ENCODE data around the gene MEN1. TPM values are rescaled to one million over a fixed set of nuclear protein-coding genes. Genes with fewer than 3 reads are reported as not detected.

MEN1 gene
- total RNA-seq, 1 experiment from 2014 or later, result 46.1 TPM

DNA sequence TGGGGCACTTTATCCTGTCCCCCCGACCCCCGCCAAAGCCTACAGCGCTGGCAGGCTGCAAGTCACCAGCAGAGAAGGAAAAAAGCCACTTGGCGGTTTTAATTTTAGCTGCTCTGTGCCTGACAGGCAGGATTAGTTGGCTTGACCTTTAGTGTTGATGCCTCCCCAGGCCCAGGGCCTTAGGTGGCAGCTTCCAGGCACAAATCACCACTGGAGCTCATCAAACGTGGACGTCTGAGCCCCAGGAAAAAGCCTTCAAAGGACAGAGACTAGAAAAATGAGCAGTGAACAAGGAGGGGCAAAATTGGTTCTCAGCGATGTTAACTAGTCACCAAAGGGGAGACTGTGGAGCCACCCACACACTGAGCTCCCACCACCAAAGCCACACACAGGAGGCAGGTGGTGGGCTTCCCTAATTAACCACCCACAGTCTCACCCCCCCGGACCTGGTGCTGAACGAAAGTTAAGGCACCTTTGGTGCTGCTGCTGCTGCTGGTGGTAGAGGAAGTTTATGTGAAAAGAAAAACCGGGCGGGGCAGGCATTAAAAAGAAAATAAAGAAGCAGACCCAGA lies 46.2 kb downstream of the MEN1 start:
- Histone ChIP-seq H2AFZ (ENCODE audit: low read length) (no peak overlapping the region), H3K4me3 (ENCODE audit: low read length) (no peak overlapping the region), H3K36me3 (ENCODE audit: low read depth, low read length) (peaks cover 59% of the 10 kb centered on the region), H3K4me2 (ENCODE audit: low read length) (no peak overlapping the region), H3K79me2 (ENCODE audit: low read length) (peaks cover 21% of the 10 kb centered on the region), H3K9me3 (ENCODE audit: low read length) (no peaks in the 10 kb centered on the region), H4K20me1 (ENCODE audit: low read length) (peaks cover 54% of the 10 kb centered on the region), H3K4me1 (ENCODE audit: insufficient read depth, low read length) (no peaks in the 10 kb centered on the region), H3K9me2 (replicated peaks; ENCODE audit: low read length) (no peaks in the 10 kb centered on the region), H3F3A (ENCODE audit: low read length, unreplicated experiment) (peaks cover 47% of the 10 kb centered on the region), H3K9ac (ENCODE audit: low read length) (no peak overlapping the region), H3K27me3 (ENCODE audit: low read length) (no peaks in the 10 kb centered on the region), H3K27ac (ENCODE audit: low read length) (no peak overlapping the region)
- TF ChIP-seq, protein P1, sequence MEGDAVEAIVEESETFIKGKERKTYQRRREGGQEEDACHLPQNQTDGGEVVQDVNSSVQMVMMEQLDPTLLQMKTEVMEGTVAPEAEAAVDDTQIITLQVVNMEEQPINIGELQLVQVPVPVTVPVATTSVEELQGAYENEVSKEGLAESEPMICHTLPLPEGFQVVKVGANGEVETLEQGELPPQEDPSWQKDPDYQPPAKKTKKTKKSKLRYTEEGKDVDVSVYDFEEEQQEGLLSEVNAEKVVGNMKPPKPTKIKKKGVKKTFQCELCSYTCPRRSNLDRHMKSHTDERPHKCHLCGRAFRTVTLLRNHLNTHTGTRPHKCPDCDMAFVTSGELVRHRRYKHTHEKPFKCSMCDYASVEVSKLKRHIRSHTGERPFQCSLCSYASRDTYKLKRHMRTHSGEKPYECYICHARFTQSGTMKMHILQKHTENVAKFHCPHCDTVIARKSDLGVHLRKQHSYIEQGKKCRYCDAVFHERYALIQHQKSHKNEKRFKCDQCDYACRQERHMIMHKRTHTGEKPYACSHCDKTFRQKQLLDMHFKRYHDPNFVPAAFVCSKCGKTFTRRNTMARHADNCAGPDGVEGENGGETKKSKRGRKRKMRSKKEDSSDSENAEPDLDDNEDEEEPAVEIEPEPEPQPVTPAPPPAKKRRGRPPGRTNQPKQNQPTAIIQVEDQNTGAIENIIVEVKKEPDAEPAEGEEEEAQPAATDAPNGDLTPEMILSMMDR (conservative IDR thresholded peaks at IDR 0.05; ENCODE audit: low read depth, low read length), result no peak
- TF ChIP-seq EZH2phosphoT487 (IDR thresholded peaks at IDR 0.05; ENCODE audit: borderline replicate concordance, low read length), result no peak
- no peak for TF ChIP-seq EZH2 (IDR thresholded peaks at IDR 0.05; ENCODE audit: low read length, unreplicated experiment)
- intact Hi-C loops (cut with micrococcal nuclease), result no loop called here
- ChIA-PET CTCF (no interaction called here), POLR2A (ENCODE audit: unreplicated experiment) (no interaction called here)
- ATAC-seq (no peak), DNase-seq (no peak)
- BruUV-seq (replicated peaks), result no TSS peak

DNA sequence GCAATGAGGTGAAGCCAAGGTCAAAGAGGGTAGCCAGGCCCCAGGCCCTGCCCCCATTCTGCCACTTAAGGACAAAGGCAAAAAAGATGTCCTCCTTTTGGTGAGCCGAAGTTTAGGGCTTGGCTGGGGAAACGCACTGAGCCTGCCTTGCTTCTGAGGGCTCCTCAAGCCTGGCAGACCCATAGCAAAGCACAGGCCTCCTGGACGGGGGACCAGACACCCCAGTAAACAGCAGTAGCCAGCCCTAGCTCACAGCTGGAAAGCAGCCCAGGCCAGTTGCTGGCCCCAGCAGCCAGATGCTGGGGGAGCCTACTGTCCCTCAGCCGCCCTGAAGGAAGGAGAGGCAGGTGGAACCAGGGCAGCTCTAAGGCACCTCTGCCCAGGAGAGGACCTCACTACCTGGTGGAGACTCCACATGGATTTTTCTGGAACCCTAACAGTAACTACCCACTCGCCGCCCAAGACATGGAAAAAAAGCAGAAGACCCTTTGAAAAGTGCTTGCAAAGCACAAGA lies 46.8 kb downstream of the MEN1 start:
- Histone ChIP-seq H3K9me2 (replicated peaks; ENCODE audit: low read length) (no peaks in the 10 kb centered on the region), H3K4me2 (ENCODE audit: low read length) (no peak overlapping the region), H3K4me3 (ENCODE audit: low read length) (no peak overlapping the region), H3K9me3 (ENCODE audit: low read length) (no peaks in the 10 kb centered on the region), H3K36me3 (ENCODE audit: low read depth, low read length) (peaks cover 53% of the 10 kb centered on the region), H3F3A (ENCODE audit: low read length, unreplicated experiment) (peaks cover 43% of the 10 kb centered on the region), H2AFZ (ENCODE audit: low read length) (no peak overlapping the region), H4K20me1 (ENCODE audit: low read length) (peaks cover 49% of the 10 kb centered on the region), H3K4me1 (ENCODE audit: insufficient read depth, low read length) (no peaks in the 10 kb centered on the region), H3K79me2 (ENCODE audit: low read length) (peaks cover 17% of the 10 kb centered on the region), H3K9ac (ENCODE audit: low read length) (no peak overlapping the region), H3K27me3 (ENCODE audit: low read length) (no peaks in the 10 kb centered on the region), H3K27ac (ENCODE audit: low read length) (no peak overlapping the region)
- CTCF ChIA-PET, result interaction anchor here (0.5 kb wide), 1 partner anchor 72 kb away, joined by 5 read pairs; no protein-coding TSS in a partner anchor
- DNase-seq, result no peak
- POLR2A ChIA-PET (ENCODE audit: unreplicated experiment), result interaction anchor here (1.5 kb wide), 1 partner anchor 15 kb away, joined by 7 read pairs; the partner anchor contains the start of gene SF1
- no peak for ATAC-seq
- intact Hi-C loops (cut with micrococcal nuclease), result no loop called here
- TF ChIP-seq EZH2phosphoT487 (IDR thresholded peaks at IDR 0.05; ENCODE audit: borderline replicate concordance, low read length) (no peak), EZH2 (IDR thresholded peaks at IDR 0.05; ENCODE audit: low read length, unreplicated experiment) (no peak)
- TF ChIP-seq, protein P1 (conservative IDR thresholded peaks at IDR 0.05; ENCODE audit: low read depth, low read length), result no peak
- no TSS peak for BruUV-seq (replicated peaks)
